Islet of Langerhans (tissue), 1 donor: ENCODE measurements around the gene VWDE.

Experiments
- FAIRE-seq: peaks from one replicate; lab custom pipeline; 2011; peaks lifted over from hg19 to GRCh38; lab: Jason Lieb, UNC

The VWDE gene

GRCh38 chr7:12290761-12291160 lies 112.9 kb downstream of the VWDE start:
- FAIRE-seq = no peak

DNA sequence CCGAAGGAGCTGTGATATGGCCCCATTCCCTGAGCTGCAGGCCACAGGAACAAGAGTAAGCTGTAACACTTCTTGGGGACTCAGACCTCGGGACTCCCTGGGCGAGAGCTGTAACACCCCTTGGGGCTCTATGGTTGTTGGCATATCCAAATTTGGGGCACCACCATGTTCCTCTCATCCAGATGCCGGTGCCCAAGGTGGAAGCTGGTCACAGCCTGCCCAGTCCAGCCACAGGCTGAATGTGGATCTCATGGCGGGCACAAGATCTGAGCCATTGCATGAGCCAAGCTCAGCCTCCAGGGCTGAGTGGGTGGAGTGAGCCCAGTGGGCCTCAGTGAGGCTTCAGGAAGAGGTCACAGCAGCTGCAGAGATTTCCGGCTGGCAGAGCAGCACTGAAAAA lies 113.7 kb downstream of the VWDE start:
- no peak for FAIRE-seq

DNA sequence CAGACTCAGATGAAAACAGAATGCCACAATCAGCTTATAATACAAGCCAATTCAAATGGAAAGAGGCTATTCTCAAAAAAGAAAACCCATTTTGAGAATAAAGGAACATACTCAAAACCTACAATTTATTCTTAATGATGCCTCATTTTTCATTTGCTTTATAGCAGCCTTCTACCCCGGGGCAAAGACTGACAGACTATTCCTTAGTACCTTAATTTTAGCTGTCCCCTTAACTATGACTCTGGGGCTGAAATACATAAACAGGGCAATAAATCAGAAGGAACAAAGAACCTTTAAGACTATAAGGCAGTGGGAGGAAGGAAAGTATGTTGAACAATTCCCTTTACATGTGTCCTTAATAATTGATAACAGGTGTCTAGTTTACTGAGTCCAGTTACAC lies 115.8 kb downstream of the VWDE start:
- no peak for FAIRE-seq

DNA sequence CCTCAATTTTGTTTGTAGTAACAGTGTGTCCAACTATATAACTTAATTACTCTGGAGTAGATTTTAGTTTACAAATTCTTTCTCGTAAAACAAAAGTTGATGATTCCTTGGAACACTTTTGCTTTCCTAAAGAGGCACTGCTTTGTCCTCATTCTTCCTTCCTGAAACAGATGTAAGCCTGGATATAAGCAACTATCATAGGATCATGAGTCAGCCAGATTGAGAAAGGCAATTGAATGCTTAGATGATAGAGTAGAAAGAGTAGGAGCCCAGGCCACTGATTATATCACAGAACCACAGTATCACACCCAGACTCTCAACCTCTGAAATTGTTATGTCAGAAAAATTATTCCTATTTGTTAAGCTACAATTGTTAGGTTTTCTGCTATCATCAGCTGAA lies 122.6 kb downstream of the VWDE start:
- no peak for FAIRE-seq
